Astrocyte (in vitro differentiated cells and primary cell): ENCODE measurements around the gene GIPC2.

Source experiments
- EZH2 ChIP-seq: IDR thresholded peaks from 2 replicates; pipeline ENCODE4 v1.6.1; 2012; ENCODE audit warnings: mild to moderate bottlenecking, low read length, inconsistent platforms; ENCODE audit not compliant: insufficient read depth
- TF ChIP-seq, protein P1 (sequence below): IDR thresholded peaks from 2 replicates; pipeline ENCODE4 v1.5.1; 2011; ENCODE audit warnings: low read depth, mild to moderate bottlenecking, inconsistent platforms, low read length, moderate library complexity; ENCODE audit not compliant: insufficient read depth

DNA sequence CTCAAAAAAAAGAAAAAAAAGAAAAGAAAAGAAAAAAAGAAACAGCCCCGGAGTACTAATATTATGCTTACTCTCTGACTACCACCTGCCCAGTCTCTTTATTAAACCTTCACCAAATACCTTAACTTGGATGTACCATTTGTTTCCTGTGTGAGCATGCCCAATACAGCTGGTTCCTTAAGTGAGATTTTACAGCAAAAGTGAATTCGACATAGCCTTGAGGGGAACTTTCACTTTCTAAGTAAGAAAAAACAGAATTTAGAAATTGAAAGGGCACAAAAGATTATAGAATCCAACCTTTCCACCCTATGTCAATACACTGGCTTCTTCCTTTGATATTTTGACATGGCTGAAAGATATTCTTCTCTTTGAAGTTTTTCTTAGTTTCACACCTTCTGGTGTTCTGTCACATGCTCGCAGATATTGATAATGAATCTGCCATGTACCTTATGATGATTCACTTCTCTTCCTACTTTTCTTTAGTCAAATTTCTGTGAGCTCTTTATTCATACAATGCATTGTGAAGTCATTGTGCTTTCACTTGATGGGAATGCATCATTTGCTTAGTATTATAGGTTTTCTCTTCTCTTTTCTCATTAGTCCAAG, 5.2 kb upstream of the GIPC2 start:
- TF ChIP-seq, protein P1, sequence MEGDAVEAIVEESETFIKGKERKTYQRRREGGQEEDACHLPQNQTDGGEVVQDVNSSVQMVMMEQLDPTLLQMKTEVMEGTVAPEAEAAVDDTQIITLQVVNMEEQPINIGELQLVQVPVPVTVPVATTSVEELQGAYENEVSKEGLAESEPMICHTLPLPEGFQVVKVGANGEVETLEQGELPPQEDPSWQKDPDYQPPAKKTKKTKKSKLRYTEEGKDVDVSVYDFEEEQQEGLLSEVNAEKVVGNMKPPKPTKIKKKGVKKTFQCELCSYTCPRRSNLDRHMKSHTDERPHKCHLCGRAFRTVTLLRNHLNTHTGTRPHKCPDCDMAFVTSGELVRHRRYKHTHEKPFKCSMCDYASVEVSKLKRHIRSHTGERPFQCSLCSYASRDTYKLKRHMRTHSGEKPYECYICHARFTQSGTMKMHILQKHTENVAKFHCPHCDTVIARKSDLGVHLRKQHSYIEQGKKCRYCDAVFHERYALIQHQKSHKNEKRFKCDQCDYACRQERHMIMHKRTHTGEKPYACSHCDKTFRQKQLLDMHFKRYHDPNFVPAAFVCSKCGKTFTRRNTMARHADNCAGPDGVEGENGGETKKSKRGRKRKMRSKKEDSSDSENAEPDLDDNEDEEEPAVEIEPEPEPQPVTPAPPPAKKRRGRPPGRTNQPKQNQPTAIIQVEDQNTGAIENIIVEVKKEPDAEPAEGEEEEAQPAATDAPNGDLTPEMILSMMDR, result no peak
- TF ChIP-seq EZH2, result no peak
